LHCN-M2 (cell line): Measurements from ENCODE around the gene CACTIN. TPM values are rescaled to one million over a fixed set of nuclear protein-coding genes. Genes with fewer than 3 reads are reported as not detected.

Experiments used
- DNase-seq: peaks from one replicate; pipeline ENCODE4 v3.0.0-alpha.2; 2012; ENCODE audit warnings: low read depth
- total RNA-seq: library from RNA; depleted of rRNA; stranded (reverse); fragments of >200 nt; gene quantifications from 2 replicates; pipeline ENCODE4 v1.2.3, GENCODE V29; 2014

Gene CACTIN
- total RNA-seq, 1 experiment from 2014 or later = 32.3 TPM

- DNase-seq = peak; percentile 18
Measured at GRCh38 chr19:3646336-3647092, 19.9 kb upstream of the CACTIN start.

- DNase-seq = no peak
Measured at GRCh38 chr19:3645726-3646125, 19.1 kb upstream of the CACTIN start.

- DNase-seq = no peak
Measured at GRCh38 chr19:3645067-3645396, 18.4 kb upstream of the CACTIN start.

GRCh38 chr19:3644351-3645066 is 17.9 kb upstream of the CACTIN start:
- DNase-seq = peak; percentile 32

- DNase-seq = no peak
Measured at GRCh38 chr19:3643674-3644313, 17.2 kb upstream of the CACTIN start.

GRCh38 chr19:3642987-3643673 is 16.5 kb upstream of the CACTIN start:
- no peak for DNase-seq

- no peak for DNase-seq
Measured at GRCh38 chr19:3642296-3642695, 15.7 kb upstream of the CACTIN start.

GRCh38 chr19:3641515-3642269 is 15.1 kb upstream of the CACTIN start:
- DNase-seq = no peak

GRCh38 chr19:3639479-3639878 is 12.9 kb upstream of the CACTIN start:
- DNase-seq = no peak

- no peak for DNase-seq
Measured at GRCh38 chr19:3638208-3639193, 11.9 kb upstream of the CACTIN start.

- DNase-seq = no peak
Measured at GRCh38 chr19:3637621-3638020, 11.0 kb upstream of the CACTIN start.

- DNase-seq = no peak
Measured at GRCh38 chr19:3636962-3637361, 10.4 kb upstream of the CACTIN start.

GRCh38 chr19:3636506-3636905 is 9.9 kb upstream of the CACTIN start:
- no peak for DNase-seq

- DNase-seq = no peak
Measured at GRCh38 chr19:3634496-3635045, 8.0 kb upstream of the CACTIN start.

- no peak for DNase-seq
Measured at GRCh38 chr19:3633559-3633988, 7.0 kb upstream of the CACTIN start.

GRCh38 chr19:3632739-3633558 is 6.4 kb upstream of the CACTIN start:
- DNase-seq = no peak

GRCh38 chr19:3632098-3632497 is 5.5 kb upstream of the CACTIN start:
- DNase-seq = no peak

- DNase-seq = no peak
Measured at GRCh38 chr19:3631053-3631861, 4.7 kb upstream of the CACTIN start.
